ENCODE results near the gene TTC28.

Gene TTC28

GRCh38 chr22:28438183-28438768 lies 241.4 kb downstream of the TTC28 start:
- no peak for DNase-seq

- no peak for DNase-seq
Observed at GRCh38 chr22:28435982-28436381, 243.7 kb downstream of the TTC28 start.

- no peak for DNase-seq
Observed at GRCh38 chr22:28435140-28435768, 244.4 kb downstream of the TTC28 start.

GRCh38 chr22:28430466-28431025 lies 249.1 kb downstream of the TTC28 start:
- no peak for DNase-seq

GRCh38 chr22:28429711-28430110 lies 249.9 kb downstream of the TTC28 start:
- no peak for DNase-seq

- DNase-seq, result no peak
Observed at GRCh38 chr22:28428271-28428670, 251.4 kb downstream of the TTC28 start.

GRCh38 chr22:28426346-28427132 lies 253.1 kb downstream of the TTC28 start:
- no peak for DNase-seq

- no peak for DNase-seq
Observed at GRCh38 chr22:28425211-28425610, 254.4 kb downstream of the TTC28 start.

GRCh38 chr22:28424427-28425080 lies 255.1 kb downstream of the TTC28 start:
- no peak for DNase-seq

GRCh38 chr22:28419919-28420318 lies 259.7 kb downstream of the TTC28 start:
- no peak for DNase-seq

GRCh38 chr22:28418008-28418407 lies 261.6 kb downstream of the TTC28 start:
- DNase-seq, result no peak

- DNase-seq, result no peak
Observed at GRCh38 chr22:28417431-28417830, 262.2 kb downstream of the TTC28 start.

GRCh38 chr22:28414913-28415312 lies 264.7 kb downstream of the TTC28 start:
- DNase-seq, result no peak

- no peak for DNase-seq
Observed at GRCh38 chr22:28413612-28414399, 265.8 kb downstream of the TTC28 start.

- no peak for DNase-seq
Observed at GRCh38 chr22:28412109-28412508, 267.5 kb downstream of the TTC28 start.

- DNase-seq, result no peak
Observed at GRCh38 chr22:28411125-28411524, 268.5 kb downstream of the TTC28 start.

GRCh38 chr22:28410050-28410816 lies 269.4 kb downstream of the TTC28 start:
- no peak for DNase-seq

- DNase-seq, result no peak
Observed at GRCh38 chr22:28408709-28409108, 270.9 kb downstream of the TTC28 start.

- DNase-seq, result no peak
Observed at GRCh38 chr22:28407645-28408044, 272.0 kb downstream of the TTC28 start.

GRCh38 chr22:28406246-28406645 lies 273.4 kb downstream of the TTC28 start:
- no peak for DNase-seq

GRCh38 chr22:28405588-28405987 lies 274.1 kb downstream of the TTC28 start:
- no peak for DNase-seq

GRCh38 chr22:28402539-28402938 lies 277.1 kb downstream of the TTC28 start:
- DNase-seq, result no peak
